DND-41 (cell line): ENCODE data around the gene JAZF1.

ENCODE experiments used
- ATAC-seq: fragments of 200-7000 bp; cut with Tn5 transposase; 3 replicates; pipeline ENCODE4 v1.9.1; 2021; ENCODE audit warnings: low read depth; ENCODE audit not compliant: insufficient read depth
- DNase-seq: peaks from one replicate; pipeline ENCODE4 v3.0.0-alpha.2; 2020
- H2AFZ ChIP-seq: 2 replicates; pipeline ENCODE4 v1.6.0; 2012; ENCODE audit warnings: low read depth, low read length
- H3K27ac ChIP-seq: 2 replicates; pipeline ENCODE4 v1.5.1; 2012; ENCODE audit warnings: low read length, inconsistent platforms
- H3K27me3 ChIP-seq: fragments of 200-600 bp; sonication (generic); 2 replicates; pipeline ENCODE4 v1.6.0; 2012; ENCODE audit warnings: low read length, mild to moderate bottlenecking, inconsistent platforms; ENCODE audit not compliant: insufficient read depth, poor library complexity
- H3K36me3 ChIP-seq: 2 replicates; pipeline ENCODE4 v1.5.1; 2012; ENCODE audit warnings: low read length, inconsistent platforms; ENCODE audit not compliant: insufficient read depth
- H3K4me1 ChIP-seq: 2 replicates; pipeline ENCODE4 v1.5.1; 2012; ENCODE audit warnings: mild to moderate bottlenecking, low read length; ENCODE audit not compliant: insufficient read depth
- H3K4me2 ChIP-seq: 2 replicates; pipeline ENCODE4 v1.6.0; 2012; ENCODE audit warnings: mild to moderate bottlenecking, moderate library complexity, low read length, inconsistent platforms; ENCODE audit not compliant: insufficient read depth
- H3K4me3 ChIP-seq, 2 experiments: fragments of 200-600 bp in 1 of 2; shearing (Covaris generic) in 1 of 2; 2 replicates each; pipeline ENCODE4 v1.5.1; 2012 to 2016; ENCODE audit warnings: inconsistent platforms in 2 of 2, low read length in 2 of 2, mild to moderate bottlenecking in 2 of 2, low read depth in 1 of 2, moderate library complexity in 1 of 2
- H3K79me2 ChIP-seq: 2 replicates; pipeline ENCODE4 v1.6.0; 2012; ENCODE audit warnings: low read length, inconsistent platforms; ENCODE audit not compliant: insufficient read depth
- H3K9ac ChIP-seq: 2 replicates; pipeline ENCODE4 v1.6.0; 2012; ENCODE audit warnings: low read depth, mild to moderate bottlenecking, inconsistent platforms, low read length, moderate library complexity
- H3K9me3 ChIP-seq: 2 replicates; pipeline ENCODE4 v1.5.1; 2012; ENCODE audit warnings: low read length, moderate library complexity, mild to moderate bottlenecking, inconsistent platforms; ENCODE audit not compliant: insufficient read depth, severe bottlenecking
- H4K20me1 ChIP-seq: 2 replicates; pipeline ENCODE4 v1.6.0; 2012; ENCODE audit warnings: low read length; ENCODE audit not compliant: insufficient read depth
- EZH2 ChIP-seq: IDR thresholded peaks from 3 replicates; pipeline ENCODE4 v1.6.1; 2012; ENCODE audit warnings: borderline replicate concordance, low read depth, mild to moderate bottlenecking, moderate library complexity, low read length, inconsistent platforms; ENCODE audit not compliant: severe bottlenecking
- TF ChIP-seq, protein P1 (sequence below): IDR thresholded peaks from 2 replicates; pipeline ENCODE4 v1.5.1; 2012; ENCODE audit warnings: borderline replicate concordance, low read length, moderate library complexity, mild to moderate bottlenecking; ENCODE audit not compliant: poor library complexity, severe bottlenecking; ENCODE audit errors: extremely low read depth

Gene JAZF1

DNA sequence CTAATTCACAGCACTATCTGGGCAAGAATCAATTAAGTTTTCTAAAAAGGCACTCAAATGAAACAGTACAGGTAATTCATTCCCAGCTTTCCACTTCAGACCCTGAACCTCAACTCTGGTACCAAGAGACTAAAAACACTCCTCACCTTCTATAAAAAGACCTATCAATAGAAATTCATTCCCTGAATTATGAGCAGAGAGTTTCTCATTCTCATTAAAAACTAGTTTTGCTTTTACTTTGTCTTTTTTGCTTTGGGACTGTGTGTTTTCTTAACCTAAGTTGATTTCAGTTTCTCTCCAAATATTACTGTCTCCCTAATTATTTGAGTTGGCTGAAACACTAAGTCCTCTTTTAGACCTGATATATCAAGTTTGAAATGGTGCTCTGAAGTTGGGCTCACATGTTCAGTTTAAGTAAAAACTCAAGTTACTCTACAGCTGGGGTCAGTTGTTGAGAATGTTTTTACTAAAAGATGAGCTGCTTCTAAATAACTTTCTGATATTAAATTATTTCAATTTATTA is 189.5 kb downstream of the JAZF1 start:
- Histone ChIP-seq H3K4me2 (no peak overlapping the region), H4K20me1 (no peaks in the 10 kb centered on the region), H3K36me3 (no peaks in the 10 kb centered on the region), H3K9me3 (no peaks in the 10 kb centered on the region), H3K9ac (no peak overlapping the region), H3K4me1 (no peaks in the 10 kb centered on the region; the same call in 1 of the 2 replicates), H3K4me3 (no peak overlapping the region), H3K27me3 (no peaks in the 10 kb centered on the region), H3K27ac (no peak overlapping the region), H3K79me2 (no peaks in the 10 kb centered on the region), H2AFZ (no peak overlapping the region)
- DNase-seq (no peak), ATAC-seq (no peak)
- no peak for TF ChIP-seq EZH2
- TF ChIP-seq, protein P1, sequence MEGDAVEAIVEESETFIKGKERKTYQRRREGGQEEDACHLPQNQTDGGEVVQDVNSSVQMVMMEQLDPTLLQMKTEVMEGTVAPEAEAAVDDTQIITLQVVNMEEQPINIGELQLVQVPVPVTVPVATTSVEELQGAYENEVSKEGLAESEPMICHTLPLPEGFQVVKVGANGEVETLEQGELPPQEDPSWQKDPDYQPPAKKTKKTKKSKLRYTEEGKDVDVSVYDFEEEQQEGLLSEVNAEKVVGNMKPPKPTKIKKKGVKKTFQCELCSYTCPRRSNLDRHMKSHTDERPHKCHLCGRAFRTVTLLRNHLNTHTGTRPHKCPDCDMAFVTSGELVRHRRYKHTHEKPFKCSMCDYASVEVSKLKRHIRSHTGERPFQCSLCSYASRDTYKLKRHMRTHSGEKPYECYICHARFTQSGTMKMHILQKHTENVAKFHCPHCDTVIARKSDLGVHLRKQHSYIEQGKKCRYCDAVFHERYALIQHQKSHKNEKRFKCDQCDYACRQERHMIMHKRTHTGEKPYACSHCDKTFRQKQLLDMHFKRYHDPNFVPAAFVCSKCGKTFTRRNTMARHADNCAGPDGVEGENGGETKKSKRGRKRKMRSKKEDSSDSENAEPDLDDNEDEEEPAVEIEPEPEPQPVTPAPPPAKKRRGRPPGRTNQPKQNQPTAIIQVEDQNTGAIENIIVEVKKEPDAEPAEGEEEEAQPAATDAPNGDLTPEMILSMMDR = no peak

DNA sequence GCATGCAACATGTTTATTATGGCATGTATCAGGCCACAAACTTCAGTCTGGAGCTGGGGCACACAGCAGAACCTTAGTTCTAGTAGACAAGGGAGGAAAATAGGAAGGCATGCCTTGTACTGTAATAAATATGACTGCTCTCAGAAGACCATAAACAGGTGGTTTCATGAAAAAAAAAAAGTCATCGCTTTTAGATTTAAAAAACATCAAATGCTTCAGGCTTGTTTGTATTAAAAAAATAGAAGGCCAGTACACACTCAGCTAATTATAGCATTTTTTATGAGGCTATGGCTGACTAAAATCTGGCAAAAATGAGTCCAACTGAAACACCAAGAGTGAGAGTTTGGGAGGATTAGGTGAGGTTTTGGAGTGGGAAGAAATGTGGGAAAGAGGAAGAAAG is 204.1 kb downstream of the JAZF1 start:
- no peak for DNase-seq
- no peak for TF ChIP-seq EZH2
- TF ChIP-seq, protein P1 = no peak
- Histone ChIP-seq H3K4me2 (no peak overlapping the region), H3K36me3 (no peaks in the 10 kb centered on the region), H2AFZ (no peak overlapping the region), H4K20me1 (no peaks in the 10 kb centered on the region), H3K4me1 (peaks cover 17% of the 10 kb centered on the region), H3K9me3 (peaks cover 8% of the 10 kb centered on the region), H3K27me3 (no peaks in the 10 kb centered on the region), H3K27ac (no peak overlapping the region), H3K9ac (no peak overlapping the region), H3K4me3 (no peak overlapping the region), H3K79me2 (no peaks in the 10 kb centered on the region)
- ATAC-seq = no peak

DNA sequence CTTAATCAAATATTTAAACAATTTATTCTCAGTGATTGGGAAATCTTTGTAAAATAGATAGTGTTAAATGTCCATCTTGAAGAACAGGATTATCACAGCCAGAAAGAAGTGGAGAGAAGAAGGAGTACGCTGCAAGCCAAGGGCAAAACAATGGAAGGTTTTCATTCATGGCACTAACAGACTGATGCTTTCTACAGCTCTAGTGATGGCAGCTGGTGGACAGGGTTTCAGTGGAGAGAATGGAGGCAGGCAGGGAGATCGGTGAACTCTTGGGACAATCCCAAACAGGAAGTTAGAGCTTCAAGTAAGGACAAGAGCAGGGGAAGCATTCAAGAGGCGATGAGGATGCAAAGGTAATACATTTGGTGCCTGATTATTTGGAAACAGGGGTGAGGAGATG is 207.0 kb downstream of the JAZF1 start:
- no peaks in the 10 kb centered on the region for H4K20me1 ChIP-seq
- H2AFZ ChIP-seq = no peak overlapping the region
- DNase-seq (no peak), ATAC-seq (no peak)
- H3K27me3 ChIP-seq = no peaks in the 10 kb centered on the region
- H3K79me2 ChIP-seq = no peaks in the 10 kb centered on the region
- H3K9me3 ChIP-seq = peaks cover 8% of the 10 kb centered on the region
- no peak for TF ChIP-seq EZH2
- TF ChIP-seq, protein P1 = no peak
- H3K4me1 ChIP-seq = peaks cover 17% of the 10 kb centered on the region
- no peak overlapping the region for H3K27ac ChIP-seq
- H3K9ac ChIP-seq = no peak overlapping the region
- H3K36me3 ChIP-seq = no peaks in the 10 kb centered on the region
- H3K4me2 ChIP-seq = no peak overlapping the region
- H3K4me3 ChIP-seq = no peak overlapping the region

DNA sequence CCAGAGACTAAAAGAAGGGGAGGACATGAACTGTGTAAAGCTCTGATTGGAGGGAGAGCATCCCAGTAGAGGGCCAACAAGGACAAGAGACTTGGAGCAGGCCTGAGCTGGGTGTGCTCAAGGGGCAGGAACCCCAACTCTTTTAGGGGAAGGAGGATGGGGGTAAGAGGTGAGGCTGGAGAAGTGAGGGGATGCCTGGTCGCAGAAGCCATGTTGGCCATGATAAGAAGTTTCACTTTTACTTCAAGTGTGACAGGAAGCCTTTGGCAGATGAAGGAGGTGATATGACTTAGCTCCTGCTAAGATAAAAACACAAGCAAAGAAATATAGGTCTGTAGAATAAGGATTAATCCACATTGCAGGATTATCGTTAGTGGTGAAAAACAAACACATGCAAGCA is 208.3 kb downstream of the JAZF1 start:
- Histone ChIP-seq H3K27ac (0 out of 2 replicates have a peak overlapping the region, but pooled peaks have one; percentile 37), H3K36me3 (no peaks in the 10 kb centered on the region), H3K9ac (no peak overlapping the region), H3K79me2 (no peaks in the 10 kb centered on the region), H3K4me3 (peak overlapping the region in 1 of 2 experiments; percentile 15; a peak in 1 of 4 replicates), H3K9me3 (peaks cover 4% of the 10 kb centered on the region), H4K20me1 (no peaks in the 10 kb centered on the region), H3K4me2 (peak overlapping the region; percentile 52; the same call in 1 of the 2 replicates), H3K4me1 (peaks cover 17% of the 10 kb centered on the region), H2AFZ (peak overlapping the region; percentile 59; the same call in 1 of the 2 replicates), H3K27me3 (no peaks in the 10 kb centered on the region)
- no peak for TF ChIP-seq EZH2
- TF ChIP-seq, protein P1 = no peak
- peak; percentile 91 for ATAC-seq
- peak; percentile 24 for DNase-seq
